HG03280 (cell line): Measurements from ENCODE around the gene ATXN1L.
A peak's percentile ranks its signal among the peaks of the same experiment; 100 is the strongest.
"Not testable (repeated sequence)": the region's sequence is repeated elsewhere in the genome, so short reads cannot be mapped to it uniquely, and the experiment has no call there.

ENCODE experiments used
- ATAC-seq: cut with Tn5 transposase; IDR thresholded peaks from one replicate; pipeline ENCODE4 v1.9.1; 2021; ENCODE audit warnings: mild to moderate bottlenecking, moderate library complexity; ENCODE audit not compliant: unreplicated experiment

ATXN1L gene

GRCh38 chr16:71845639-71846430, at the start of gene ATXN1L:
Gene ATXN1L, plus strand, starts transcription at chr16:71845976. Its CDS starts 3,765 bp downstream, at chr16:71849741.
- ATAC-seq: peak; percentile 68

GRCh38 chr16:71796501-71797097, 49.2 kb upstream of the ATXN1L start:
- no peak for ATAC-seq

DNA sequence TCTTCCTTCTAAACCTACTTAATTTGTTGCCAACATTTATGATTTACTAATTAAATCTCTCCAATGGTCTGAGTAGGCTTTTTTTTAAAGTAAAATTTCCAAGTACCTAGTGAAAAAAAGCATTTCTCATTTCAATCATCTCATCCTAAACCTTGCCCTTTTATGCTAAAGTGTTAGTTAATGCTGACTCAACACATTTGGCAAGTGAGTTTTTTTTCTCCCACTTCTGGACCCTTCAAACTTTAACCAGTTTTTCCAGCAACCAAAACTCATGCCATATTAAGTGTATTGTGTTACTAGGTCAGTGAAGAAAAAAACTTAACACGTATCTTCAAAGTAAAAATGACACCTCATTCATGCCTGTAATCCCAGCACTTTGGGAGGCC, 42.5 kb upstream of the ATXN1L start:
- ATAC-seq: no peak

DNA sequence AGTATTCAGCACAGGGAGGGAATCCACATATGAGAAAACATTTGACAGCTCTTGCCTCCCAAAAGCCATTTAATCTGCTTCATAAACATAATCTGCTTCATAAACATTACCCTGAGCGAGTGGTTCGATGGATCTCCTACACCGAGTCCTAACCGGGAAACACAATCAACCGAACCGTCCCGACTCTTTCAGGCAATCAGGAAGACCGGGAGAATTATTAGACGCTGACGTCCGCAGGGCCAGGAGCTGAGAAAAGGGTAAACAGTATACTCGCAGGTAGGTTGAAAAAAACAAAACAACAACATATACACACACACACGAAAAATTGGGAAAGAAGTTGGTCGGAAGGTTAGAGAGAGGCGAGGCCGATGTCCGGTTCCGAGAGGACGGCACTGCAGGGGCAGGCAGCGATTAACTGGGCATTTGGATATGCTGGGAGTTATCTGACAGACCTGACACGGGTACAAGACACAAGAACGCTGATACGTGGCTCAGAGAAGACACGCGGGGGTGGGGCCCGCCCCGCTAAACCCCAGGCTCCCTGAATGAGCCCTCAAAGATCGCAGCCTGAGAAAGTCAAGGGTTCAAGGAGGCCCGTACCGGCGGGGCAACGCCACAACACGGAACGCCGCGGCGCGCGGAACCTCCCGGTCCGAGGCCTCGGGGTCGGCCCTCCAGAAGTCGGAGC, 37.7 kb upstream of the ATXN1L start:
- ATAC-seq: peak; percentile 37

GRCh38 chr16:71808593-71809459, 37.0 kb upstream of the ATXN1L start, which contains the start of gene AP1G1:
Gene AP1G1, minus strand, starts transcription at chr16:71808834. Its CDS starts 19,355 bp downstream, at chr16:71789479.
- peak; percentile 82 for ATAC-seq

GRCh38 chr16:71810155-71810530, 35.6 kb upstream of the ATXN1L start:
- not testable (repeated sequence) for ATAC-seq

DNA sequence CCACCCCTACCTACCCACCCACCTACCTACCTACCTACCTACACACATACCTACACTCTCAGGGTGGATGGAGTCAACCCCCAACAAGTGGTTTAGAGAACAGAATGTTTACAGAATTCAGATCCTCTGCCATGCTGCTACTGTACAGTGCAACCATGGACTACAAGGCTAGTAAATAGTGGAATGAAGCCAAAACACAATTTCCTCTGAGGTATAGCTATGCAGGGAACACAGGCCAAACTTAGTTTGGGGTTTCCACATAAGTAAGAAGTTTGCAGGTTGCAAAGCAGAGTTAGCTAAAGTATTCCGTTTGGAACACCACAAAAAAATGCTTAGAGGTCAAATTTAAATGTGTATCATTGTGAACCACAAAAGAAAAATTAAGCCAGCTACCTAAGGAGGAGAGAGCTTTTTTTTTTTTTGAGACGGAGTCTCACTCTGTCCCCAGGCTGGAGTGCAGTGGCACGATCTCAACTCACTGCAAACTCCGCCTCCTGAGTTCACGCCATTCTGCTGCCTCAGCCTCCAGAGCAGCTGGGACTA, 34.4 kb upstream of the ATXN1L start:
- ATAC-seq: no peak

- peak; percentile 6 for ATAC-seq
These were observed 28.6 kb upstream of the ATXN1L start for GRCh38 chr16:71817155-71817500.

DNA sequence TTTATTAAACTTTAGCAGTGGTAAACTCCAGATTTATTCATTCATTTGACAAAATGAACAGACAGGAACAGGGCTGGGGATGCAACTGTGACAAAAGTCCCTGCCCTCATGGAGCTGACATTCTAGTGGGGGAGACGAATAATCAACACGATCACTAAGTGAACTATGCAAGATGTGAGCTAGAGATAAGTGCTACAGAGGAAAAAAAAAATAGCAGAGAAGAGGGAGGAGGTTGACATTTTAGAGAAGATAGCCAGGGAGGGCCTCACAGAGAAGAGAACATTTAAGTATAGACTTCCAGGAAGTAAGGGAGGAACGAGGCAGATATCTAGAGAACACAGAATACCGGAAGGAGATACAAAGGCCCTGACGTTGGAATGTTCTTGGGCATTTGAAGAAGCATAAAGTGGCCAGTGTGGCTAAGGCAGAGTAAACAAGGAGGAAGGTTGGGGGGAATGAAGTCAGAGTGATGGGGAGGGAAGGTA, 19.2 kb upstream of the ATXN1L start:
- ATAC-seq: no peak

- ATAC-seq: no peak
These were observed 15.4 kb upstream of the ATXN1L start for GRCh38 chr16:71830359-71830758.

DNA sequence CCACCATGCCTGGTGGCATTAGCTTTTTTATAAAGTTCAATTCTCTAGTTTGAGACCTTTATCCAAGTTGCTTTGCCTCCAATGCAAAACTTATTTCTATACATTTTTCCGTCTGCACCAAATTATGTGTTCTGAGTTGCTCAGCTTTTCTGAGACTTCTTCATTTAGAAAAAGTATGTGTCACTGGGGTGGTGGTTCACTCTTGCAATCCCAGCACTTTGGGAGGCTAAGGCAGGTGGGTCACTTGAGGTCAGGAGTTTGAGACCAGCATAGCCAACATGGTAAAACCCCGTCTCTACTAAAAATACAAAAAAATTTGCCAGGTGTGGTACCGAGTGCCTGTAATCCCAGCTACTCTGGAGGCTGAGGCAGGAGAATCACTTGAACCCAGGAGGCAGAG, 14.1 kb upstream of the ATXN1L start:
- ATAC-seq: not testable (repeated sequence)

DNA sequence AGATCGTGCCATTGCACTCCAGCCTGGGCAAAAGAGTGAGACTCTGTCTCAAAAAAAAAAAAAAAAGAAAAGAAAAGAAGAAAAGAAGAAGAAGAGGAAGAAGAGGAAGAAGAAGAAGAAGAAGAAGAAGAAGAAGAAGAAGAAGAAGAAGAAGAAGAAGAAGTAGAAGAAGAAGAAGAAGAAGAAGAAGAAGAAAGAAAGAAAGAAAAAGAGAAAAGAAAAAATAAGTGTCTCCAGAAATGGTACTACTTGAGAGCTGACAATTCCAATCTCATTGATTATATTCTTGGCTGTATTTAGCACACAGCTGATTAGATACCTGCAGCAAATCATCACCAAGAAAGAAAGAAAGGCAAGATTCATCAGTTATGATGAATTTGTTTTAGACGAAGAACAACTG, 13.7 kb upstream of the ATXN1L start:
- ATAC-seq: not testable (repeated sequence)

- ATAC-seq: no peak
These were observed 11.5 kb upstream of the ATXN1L start for GRCh38 chr16:71834291-71834690.

DNA sequence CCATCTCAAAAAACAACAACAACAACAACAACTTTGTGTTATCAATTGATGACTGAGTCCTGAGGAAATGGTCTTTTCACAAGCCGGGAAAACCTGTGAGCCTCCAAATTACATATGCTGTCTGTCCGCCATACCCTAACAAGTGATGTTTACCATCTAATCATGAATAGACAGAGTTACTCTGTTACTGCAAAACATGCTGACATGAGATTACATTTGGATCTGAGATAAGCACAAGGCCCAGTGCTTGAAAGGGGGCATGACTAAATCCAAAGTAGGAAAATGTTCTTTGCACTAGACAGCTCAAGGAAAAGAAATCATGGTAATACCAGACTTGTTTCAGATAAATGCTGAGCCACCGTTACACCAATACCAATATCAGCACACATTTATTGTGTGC, 8.6 kb upstream of the ATXN1L start:
- ATAC-seq: no peak

DNA sequence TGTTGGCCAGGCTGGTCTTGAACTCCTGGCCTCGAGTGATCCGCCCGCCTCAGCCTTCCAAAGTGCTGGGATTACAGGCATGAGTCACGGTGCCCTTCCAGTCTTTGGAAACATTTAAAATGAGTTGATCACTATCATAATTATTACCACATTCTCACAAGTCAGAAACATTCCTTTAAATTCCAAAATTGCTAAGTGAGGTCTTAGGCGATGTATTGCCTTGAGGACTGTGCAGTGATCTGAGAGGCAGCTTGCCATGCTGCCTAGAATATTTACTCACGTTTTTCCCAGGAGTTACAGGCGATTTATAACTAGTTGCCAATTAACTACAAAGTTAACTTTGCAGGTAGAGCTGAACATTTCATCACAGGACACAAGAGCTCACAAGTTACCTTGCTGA, 5.7 kb upstream of the ATXN1L start:
- ATAC-seq: no peak

DNA sequence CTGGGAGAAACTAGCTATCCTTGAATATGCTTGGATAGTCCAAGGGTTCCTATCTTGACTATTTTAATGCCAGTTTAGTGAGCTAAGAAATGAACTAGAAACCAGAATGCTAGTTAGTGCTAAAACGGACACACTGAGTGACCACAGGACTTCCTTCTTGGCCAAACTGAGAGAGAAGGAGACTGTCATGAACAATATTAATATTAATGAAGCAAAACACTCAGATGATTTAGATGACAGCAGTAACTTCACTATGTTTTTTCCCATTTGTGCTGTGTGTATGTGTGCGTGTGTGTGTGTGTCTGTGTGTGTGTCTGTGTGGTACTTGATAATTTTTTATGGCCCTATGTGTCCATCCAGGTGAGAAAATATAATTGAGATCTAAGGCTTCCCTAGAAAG, 2.2 kb upstream of the ATXN1L start:
- no peak for ATAC-seq

DNA sequence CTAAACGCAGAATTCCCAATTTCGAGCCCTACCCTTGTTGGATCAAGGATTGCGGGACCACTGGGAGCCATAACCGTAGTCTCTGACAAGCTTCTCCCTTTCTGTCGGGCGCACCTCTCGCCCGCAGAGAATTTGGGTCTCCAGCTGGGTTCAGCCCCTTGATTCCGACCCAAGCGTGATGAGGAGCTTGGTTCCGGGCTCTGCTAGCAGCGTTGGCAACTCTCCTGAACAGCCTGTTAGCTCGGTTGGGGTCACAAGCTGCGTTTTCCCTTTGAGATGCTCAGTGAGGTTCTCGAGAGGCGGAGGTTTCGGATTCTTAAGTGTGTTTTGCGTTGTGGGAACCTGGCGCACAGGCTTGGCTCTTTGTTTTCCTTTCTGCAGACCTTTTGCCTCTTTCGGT, 655 bp downstream of the ATXN1L start:
- no peak for ATAC-seq

GRCh38 chr16:71847096-71847495, 1.3 kb downstream of the ATXN1L start:
- ATAC-seq: no peak

GRCh38 chr16:71848622-71849021, 2.8 kb downstream of the ATXN1L start:
- ATAC-seq: no peak

DNA sequence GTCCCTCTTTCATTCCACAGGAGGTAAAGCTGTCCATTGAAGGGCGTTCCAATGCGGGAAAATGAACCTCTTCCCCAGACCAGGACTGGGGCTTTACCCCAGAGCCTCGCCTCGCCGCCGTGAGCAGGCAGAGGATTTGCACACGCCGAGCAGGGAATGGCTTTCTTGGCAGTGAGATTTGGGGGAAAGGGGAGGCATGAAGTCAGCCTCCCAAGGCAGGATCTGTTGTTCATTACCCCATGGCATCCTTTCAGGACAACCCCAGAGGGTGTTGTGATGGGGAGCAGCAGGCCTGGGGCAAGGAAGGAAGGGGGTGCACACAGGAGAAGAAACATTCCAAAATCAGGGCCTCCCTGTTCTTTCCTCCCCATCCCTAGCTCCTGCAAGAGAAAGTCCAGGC, 6.0 kb downstream of the ATXN1L start:
- no peak for ATAC-seq

DNA sequence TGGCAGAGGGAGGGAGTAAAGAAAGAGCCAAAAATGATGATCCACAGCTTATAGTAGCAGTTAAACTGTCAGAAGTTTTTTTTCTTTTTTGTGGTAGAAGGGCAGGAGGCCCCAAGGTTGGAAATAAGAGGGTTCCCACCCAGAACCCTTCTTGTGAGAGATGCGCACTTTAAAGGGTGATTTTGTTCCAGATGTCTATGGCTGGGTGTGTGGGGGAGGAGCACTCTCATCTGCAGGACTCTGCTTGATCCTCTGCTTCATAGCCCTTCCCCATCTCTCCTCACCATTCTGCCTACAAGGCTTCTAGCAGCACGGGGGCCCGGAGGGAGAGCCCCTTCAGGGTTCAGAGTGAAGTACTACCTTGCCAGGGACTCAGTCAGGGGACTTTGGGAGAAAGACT, 6.4 kb downstream of the ATXN1L start:
- no peak for ATAC-seq
